ENCODE measurements around the gene HPCAL1. TPM values are rescaled to one million over a fixed set of nuclear protein-coding genes. Genes with fewer than 3 reads are reported as not detected.

HPCAL1 gene
- total and polyA plus RNA-seq, 2 experiments from 2014 or later = 13.4 to 25.5 TPM

GRCh38 chr2:10368491-10369231 is 66.0 kb downstream of the HPCAL1 start:
- peaks cover 14% of the 10 kb centered on the region for H3K4me1 ChIP-seq (ENCODE audit: low read depth)

GRCh38 chr2:10369269-10370255 is 66.9 kb downstream of the HPCAL1 start:
- TF ChIP-seq CTCF (IDR thresholded peaks at IDR 0.05; ENCODE audit: low read depth, low read length) = no peak
- H3K4me3 ChIP-seq = no peak overlapping the region
- no peaks in the 10 kb centered on the region for H3K36me3 ChIP-seq
- no peaks in the 10 kb centered on the region for H3K27me3 ChIP-seq
- no peaks in the 10 kb centered on the region for H3K9me3 ChIP-seq (ENCODE audit: low read depth)
- peaks cover 14% of the 10 kb centered on the region for H3K4me1 ChIP-seq (ENCODE audit: low read depth)
- peak in 1 of 2 donors; percentile 31 for DNase-seq (ENCODE audit: low read depth in 1 of 2, low spot score in 1 of 2)
- peak overlapping the region; percentile 69 for H3K27ac ChIP-seq

More at GRCh38 chr2:10368491-10369231, 66.0 kb downstream of the HPCAL1 start:
- no peaks in the 10 kb centered on the region for H3K9me3 ChIP-seq (ENCODE audit: low read depth)
- no peak for TF ChIP-seq CTCF (IDR thresholded peaks at IDR 0.05; ENCODE audit: low read depth, low read length)
- no peaks in the 10 kb centered on the region for H3K36me3 ChIP-seq
- H3K4me3 ChIP-seq = no peak overlapping the region
- DNase-seq (ENCODE audit: low read depth in 1 of 2, low spot score in 1 of 2) = no peak
- no peaks in the 10 kb centered on the region for H3K27me3 ChIP-seq
- H3K27ac ChIP-seq = peak overlapping the region; percentile 69

- Histone ChIP-seq H3K27me3 (no peaks in the 10 kb centered on the region), H3K4me3 (no peak overlapping the region), H3K9me3 (ENCODE audit: low read depth) (no peaks in the 10 kb centered on the region), H3K27ac (no peak overlapping the region), H3K36me3 (no peaks in the 10 kb centered on the region), H3K4me1 (ENCODE audit: low read depth) (peaks cover 14% of the 10 kb centered on the region)
- DNase-seq (ENCODE audit: low read depth in 1 of 2, low spot score in 1 of 2) = no peak
- TF ChIP-seq CTCF (IDR thresholded peaks at IDR 0.05; ENCODE audit: low read depth, low read length) = no peak
These were observed 67.7 kb downstream of the HPCAL1 start for GRCh38 chr2:10370390-10370789.

- Histone ChIP-seq H3K4me1 (ENCODE audit: low read depth) (peaks cover 14% of the 10 kb centered on the region), H3K9me3 (ENCODE audit: low read depth) (no peaks in the 10 kb centered on the region), H3K27ac (no peak overlapping the region), H3K4me3 (no peak overlapping the region), H3K27me3 (no peaks in the 10 kb centered on the region), H3K36me3 (no peaks in the 10 kb centered on the region)
- no peak for DNase-seq (ENCODE audit: low read depth in 1 of 2, low spot score in 1 of 2)
- no peak for TF ChIP-seq CTCF (IDR thresholded peaks at IDR 0.05; ENCODE audit: low read depth, low read length)
These were observed 68.2 kb downstream of the HPCAL1 start for GRCh38 chr2:10370895-10371294.

- DNase-seq (ENCODE audit: low read depth in 1 of 2, low spot score in 1 of 2) = no peak
- peaks cover 14% of the 10 kb centered on the region for H3K4me1 ChIP-seq (ENCODE audit: low read depth)
- H3K27ac ChIP-seq = no peak overlapping the region
These were observed 68.9 kb downstream of the HPCAL1 start for GRCh38 chr2:10371441-10372196.

More at GRCh38 chr2:10371441-10372196, 68.9 kb downstream of the HPCAL1 start:
- TF ChIP-seq CTCF (IDR thresholded peaks at IDR 0.05; ENCODE audit: low read depth, low read length) = no peak
- no peaks in the 10 kb centered on the region for H3K36me3 ChIP-seq
- no peaks in the 10 kb centered on the region for H3K9me3 ChIP-seq (ENCODE audit: low read depth)
- H3K27me3 ChIP-seq = no peaks in the 10 kb centered on the region
- H3K4me3 ChIP-seq = no peak overlapping the region
